Left lung (tissue), 10 donors: ENCODE data around the gene OR10A3. TPM values are rescaled to one million over a fixed set of nuclear protein-coding genes. Genes with fewer than 3 reads are reported as not detected.

Experiments
- ATAC-seq: fragments of 200-7000 bp; cut with Tn5 transposase; one replicate; pipeline ENCODE4 v1.9.1; 2020; ENCODE audit warnings: moderate library complexity
- DNase-seq, 4 donors: peaks; one replicate each; pipeline ENCODE4 v3.0.0-alpha.2; 2013 to 2020
- H3K27ac ChIP-seq, 2 donors: fragments of 200-600 bp; sonication (generic) in 1 of 2; one replicate each; pipeline versions ENCODE4 v1.5.0 to v1.8.0; 2020 to 2021
- H3K27me3 ChIP-seq, 2 donors: fragments of 200-600 bp; sonication (generic) in 1 of 2; one replicate each; pipeline versions ENCODE4 v1.5.0 to v1.8.0; 2020 to 2021
- H3K36me3 ChIP-seq, 2 donors: fragments of 200-600 bp; sonication (generic) in 1 of 2; one replicate each; pipeline versions ENCODE4 v1.5.0 to v1.8.0; 2020 to 2021
- H3K4me1 ChIP-seq, 2 donors: fragments of 200-600 bp; one replicate each; pipeline ENCODE4 v1.8.0; 2021
- H3K4me3 ChIP-seq, 2 donors: fragments of 200-600 bp; sonication (generic) in 1 of 2; one replicate each; pipeline versions ENCODE4 v1.5.0 to v1.8.0; 2020 to 2021; ENCODE audit warnings: mild to moderate bottlenecking in 1 of 2
- H3K9me3 ChIP-seq, 2 donors: fragments of 200-600 bp; sonication (generic) in 1 of 2; one replicate each; pipeline versions ENCODE4 v1.5.0 to v1.8.0; 2020 to 2021
- CTCF ChIP-seq, 2 donors: fragments of 200-600 bp; sonication (generic) in 1 of 2; IDR thresholded peaks; one replicate each; pipeline versions ENCODE4 v1.5.0 to v1.8.0; 2021; ENCODE audit warnings: antibody characterized with exemption in 2 of 2
- intact Hi-C, 2 donors: fragments of 100-400 bp; cut with DNase I; formaldehyde crosslinking; loops; one replicate each; pipeline versions ENCODE4 v1.11.2 to v1.14.2; 2022
- polyA plus RNA-seq, 6 donors: library from polyadenylated mRNA; unstranded; fragments of 120-200 nt; gene quantifications; one replicate each; pipeline ENCODE4 v1.2.1, GENCODE V29; 2013; ENCODE audit not compliant: insufficient read length in 6 of 6
- total RNA-seq, 2 donors: library from RNA; stranded (reverse); fragmentation: NEBNext Ultra II Directional; extraction: Animal tissue kit (Norgen Biotek cat#: 25700); gene quantifications; one replicate each; pipeline ENCODE4 v1.2.1, GENCODE V29; 2021
- donor health status: DM: no; HTN: yes; CAD: no.
- donor health status: DM: no; HTN: no; CAD: no.

The OR10A3 gene
- total and polyA plus RNA-seq, 8 donors: 0.04 to 0.13 (median 0.06) TPM; not detected in 4

GRCh38 chr11:7894251-7894650 lies 47.3 kb downstream of the OR10A3 start:
- Histone ChIP-seq H3K27me3 (peaks cover 0 to 7% of the 10 kb centered on the region in 2 donors), H3K4me1 (no peaks in the 10 kb centered on the region), H3K27ac (no peak overlapping the region), H3K9me3 (no peaks in the 10 kb centered on the region), H3K4me3 (no peak overlapping the region), H3K36me3 (no peaks in the 10 kb centered on the region)
- no peak for TF ChIP-seq CTCF (IDR thresholded peaks at IDR 0.05)
- ATAC-seq: peak; percentile 11
- intact Hi-C loops: loop anchor here in 1 of 2 donors (2.0 kb wide), 1 partner anchor 93 kb away; the partner anchor contains the start of gene EIF3F
- no peak for DNase-seq

GRCh38 chr11:7893796-7894195 lies 47.7 kb downstream of the OR10A3 start:
- Histone ChIP-seq H3K9me3 (no peaks in the 10 kb centered on the region), H3K4me3 (no peak overlapping the region), H3K27me3 (peaks cover 0 to 7% of the 10 kb centered on the region in 2 donors), H3K27ac (no peak overlapping the region), H3K4me1 (no peaks in the 10 kb centered on the region), H3K36me3 (no peaks in the 10 kb centered on the region)
- intact Hi-C loops: loop anchor here in 1 of 2 donors (2.0 kb wide), 1 partner anchor 93 kb away; the partner anchor contains the start of gene EIF3F
- TF ChIP-seq CTCF (IDR thresholded peaks at IDR 0.05): no peak
- DNase-seq (peak in 2 of 4 donors; percentile 21 to 46), ATAC-seq (peak; percentile 90)

GRCh38 chr11:7892840-7893254 lies 48.7 kb downstream of the OR10A3 start:
- Histone ChIP-seq H3K36me3 (no peaks in the 10 kb centered on the region), H3K27ac (no peak overlapping the region), H3K27me3 (peaks cover 0 to 7% of the 10 kb centered on the region in 2 donors), H3K4me1 (no peaks in the 10 kb centered on the region), H3K9me3 (no peaks in the 10 kb centered on the region), H3K4me3 (no peak overlapping the region)
- ATAC-seq: peak; percentile 87
- intact Hi-C loops: no loop called here
- TF ChIP-seq CTCF (IDR thresholded peaks at IDR 0.05): peak; percentile 63 to 72
- DNase-seq: peak in 2 of 4 donors; percentile 23 to 46

GRCh38 chr11:7892059-7892699 lies 49.3 kb downstream of the OR10A3 start:
- Histone ChIP-seq H3K27me3 (peaks cover 0 to 7% of the 10 kb centered on the region in 2 donors), H3K36me3 (no peaks in the 10 kb centered on the region), H3K27ac (no peak overlapping the region), H3K4me3 (no peak overlapping the region), H3K4me1 (no peaks in the 10 kb centered on the region), H3K9me3 (no peaks in the 10 kb centered on the region)
- TF ChIP-seq CTCF (IDR thresholded peaks at IDR 0.05): no peak
- DNase-seq: no peak
- ATAC-seq: no peak
- intact Hi-C loops: no loop called here

- Histone ChIP-seq H3K36me3 (no peaks in the 10 kb centered on the region), H3K27ac (no peak overlapping the region), H3K4me1 (no peaks in the 10 kb centered on the region), H3K4me3 (no peak overlapping the region), H3K9me3 (no peaks in the 10 kb centered on the region), H3K27me3 (peaks cover 0 to 7% of the 10 kb centered on the region in 2 donors)
- ATAC-seq (no peak), DNase-seq (no peak)
- intact Hi-C loops: no loop called here
- no peak for TF ChIP-seq CTCF (IDR thresholded peaks at IDR 0.05)
Measured at GRCh38 chr11:7890417-7891172, 50.9 kb downstream of the OR10A3 start.
